ENCODE data around the gene SH3BP5L.

DNA sequence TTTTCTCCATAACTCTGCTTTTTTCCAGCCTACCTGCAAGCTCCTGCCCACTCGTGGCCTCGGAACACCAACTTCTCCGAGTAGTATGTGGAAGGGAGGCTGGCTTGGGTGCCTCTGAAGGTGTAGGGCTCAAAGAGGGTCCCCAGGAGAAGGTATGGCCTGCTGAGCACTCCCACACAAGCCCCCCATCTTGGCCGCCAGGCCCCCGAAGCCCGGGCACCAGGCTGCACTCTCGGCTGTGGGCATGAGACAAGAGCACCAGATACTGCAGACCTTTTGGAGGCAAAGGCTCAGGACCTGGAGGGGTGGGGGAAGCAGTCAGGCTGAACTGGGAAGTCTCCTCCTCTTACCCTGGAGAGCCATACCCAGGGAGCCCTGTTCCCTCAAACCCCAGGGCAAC, 31.5 kb upstream of the SH3BP5L start:
- TF ChIP-seq ESRRA (IDR thresholded peaks at IDR 0.05; ENCODE audit: low read length) (no peak), SPI1 (IDR thresholded peaks at IDR 0.05; ENCODE audit: borderline replicate concordance, insufficient read depth, low read depth, low read length) (no peak), SIN3A (IDR thresholded peaks at IDR 0.05; ENCODE audit: low read depth, low read length) (no peak), TCF7 (IDR thresholded peaks at IDR 0.05; ENCODE audit: borderline replicate concordance) (no peak), NFYB (IDR thresholded peaks at IDR 0.05; ENCODE audit: insufficient read depth, low read depth, low read length) (no peak), YY1 (IDR thresholded peaks at IDR 0.05; ENCODE audit: low read depth, low read length) (no peak), POLR2A (IDR thresholded peaks at IDR 0.05; ENCODE audit: low read depth, low read length) (no peak), SMAD1 (IDR thresholded peaks at IDR 0.05; ENCODE audit: low read depth, partially characterized antibody) (no peak)
- TF ChIP-seq, protein P1, sequence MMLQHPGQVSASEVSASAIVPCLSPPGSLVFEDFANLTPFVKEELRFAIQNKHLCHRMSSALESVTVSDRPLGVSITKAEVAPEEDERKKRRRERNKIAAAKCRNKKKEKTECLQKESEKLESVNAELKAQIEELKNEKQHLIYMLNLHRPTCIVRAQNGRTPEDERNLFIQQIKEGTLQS (IDR thresholded peaks at IDR 0.05; ENCODE audit: borderline replicate concordance, extremely low read depth, low read depth, low read length): no peak
- TF ChIP-seq, protein P2, sequence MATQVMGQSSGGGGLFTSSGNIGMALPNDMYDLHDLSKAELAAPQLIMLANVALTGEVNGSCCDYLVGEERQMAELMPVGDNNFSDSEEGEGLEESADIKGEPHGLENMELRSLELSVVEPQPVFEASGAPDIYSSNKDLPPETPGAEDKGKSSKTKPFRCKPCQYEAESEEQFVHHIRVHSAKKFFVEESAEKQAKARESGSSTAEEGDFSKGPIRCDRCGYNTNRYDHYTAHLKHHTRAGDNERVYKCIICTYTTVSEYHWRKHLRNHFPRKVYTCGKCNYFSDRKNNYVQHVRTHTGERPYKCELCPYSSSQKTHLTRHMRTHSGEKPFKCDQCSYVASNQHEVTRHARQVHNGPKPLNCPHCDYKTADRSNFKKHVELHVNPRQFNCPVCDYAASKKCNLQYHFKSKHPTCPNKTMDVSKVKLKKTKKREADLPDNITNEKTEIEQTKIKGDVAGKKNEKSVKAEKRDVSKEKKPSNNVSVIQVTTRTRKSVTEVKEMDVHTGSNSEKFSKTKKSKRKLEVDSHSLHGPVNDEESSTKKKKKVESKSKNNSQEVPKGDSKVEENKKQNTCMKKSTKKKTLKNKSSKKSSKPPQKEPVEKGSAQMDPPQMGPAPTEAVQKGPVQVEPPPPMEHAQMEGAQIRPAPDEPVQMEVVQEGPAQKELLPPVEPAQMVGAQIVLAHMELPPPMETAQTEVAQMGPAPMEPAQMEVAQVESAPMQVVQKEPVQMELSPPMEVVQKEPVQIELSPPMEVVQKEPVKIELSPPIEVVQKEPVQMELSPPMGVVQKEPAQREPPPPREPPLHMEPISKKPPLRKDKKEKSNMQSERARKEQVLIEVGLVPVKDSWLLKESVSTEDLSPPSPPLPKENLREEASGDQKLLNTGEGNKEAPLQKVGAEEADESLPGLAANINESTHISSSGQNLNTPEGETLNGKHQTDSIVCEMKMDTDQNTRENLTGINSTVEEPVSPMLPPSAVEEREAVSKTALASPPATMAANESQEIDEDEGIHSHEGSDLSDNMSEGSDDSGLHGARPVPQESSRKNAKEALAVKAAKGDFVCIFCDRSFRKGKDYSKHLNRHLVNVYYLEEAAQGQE (IDR thresholded peaks at IDR 0.05; ENCODE audit: low read depth, low read length): no peak
- TF ChIP-seq, protein P3, sequence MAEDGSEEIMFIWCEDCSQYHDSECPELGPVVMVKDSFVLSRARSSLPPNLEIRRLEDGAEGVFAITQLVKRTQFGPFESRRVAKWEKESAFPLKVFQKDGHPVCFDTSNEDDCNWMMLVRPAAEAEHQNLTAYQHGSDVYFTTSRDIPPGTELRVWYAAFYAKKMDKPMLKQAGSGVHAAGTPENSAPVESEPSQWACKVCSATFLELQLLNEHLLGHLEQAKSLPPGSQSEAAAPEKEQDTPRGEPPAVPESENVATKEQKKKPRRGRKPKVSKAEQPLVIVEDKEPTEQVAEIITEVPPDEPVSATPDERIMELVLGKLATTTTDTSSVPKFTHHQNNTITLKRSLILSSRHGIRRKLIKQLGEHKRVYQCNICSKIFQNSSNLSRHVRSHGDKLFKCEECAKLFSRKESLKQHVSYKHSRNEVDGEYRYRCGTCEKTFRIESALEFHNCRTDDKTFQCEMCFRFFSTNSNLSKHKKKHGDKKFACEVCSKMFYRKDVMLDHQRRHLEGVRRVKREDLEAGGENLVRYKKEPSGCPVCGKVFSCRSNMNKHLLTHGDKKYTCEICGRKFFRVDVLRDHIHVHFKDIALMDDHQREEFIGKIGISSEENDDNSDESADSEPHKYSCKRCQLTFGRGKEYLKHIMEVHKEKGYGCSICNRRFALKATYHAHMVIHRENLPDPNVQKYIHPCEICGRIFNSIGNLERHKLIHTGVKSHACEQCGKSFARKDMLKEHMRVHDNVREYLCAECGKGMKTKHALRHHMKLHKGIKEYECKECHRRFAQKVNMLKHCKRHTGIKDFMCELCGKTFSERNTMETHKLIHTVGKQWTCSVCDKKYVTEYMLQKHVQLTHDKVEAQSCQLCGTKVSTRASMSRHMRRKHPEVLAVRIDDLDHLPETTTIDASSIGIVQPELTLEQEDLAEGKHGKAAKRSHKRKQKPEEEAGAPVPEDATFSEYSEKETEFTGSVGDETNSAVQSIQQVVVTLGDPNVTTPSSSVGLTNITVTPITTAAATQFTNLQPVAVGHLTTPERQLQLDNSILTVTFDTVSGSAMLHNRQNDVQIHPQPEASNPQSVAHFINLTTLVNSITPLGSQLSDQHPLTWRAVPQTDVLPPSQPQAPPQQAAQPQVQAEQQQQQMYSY (CRISPR knock-in tag; IDR thresholded peaks at IDR 0.05): no peak
